A549 (cell line): Measurements from ENCODE around the gene GNA12.

Experiments used
- CHD4 ChIP-seq: fragments of 200-600 bp; sonication (generic); IDR thresholded peaks from 2 replicates; pipeline ENCODE4 v1.6.1; 2016; ENCODE audit warnings: antibody characterized with exemption, mild to moderate bottlenecking, borderline replicate concordance
- ESRRA ChIP-seq: fragments of 150-350 bp; IDR thresholded peaks from 2 replicates; pipeline ENCODE4 v1.6.1; 2014; ENCODE audit warnings: mild to moderate bottlenecking, low read length, borderline replicate concordance
- MAFK ChIP-seq: fragments of 450-650 bp; IDR thresholded peaks from 2 replicates; pipeline ENCODE4 v1.6.1; 2014; ENCODE audit not compliant: partially characterized antibody
- NPAS2 ChIP-seq: fragments of 250-450 bp; sonication (Bioruptor Pico); IDR thresholded peaks from 2 replicates; pipeline ENCODE4 v1.8.0; 2022; ENCODE audit warnings: mild to moderate bottlenecking, moderate library complexity, borderline replicate concordance
- NR3C1 ChIP-seq: fragments of >200 bp; sonication (Bioruptor Twin); formaldehyde crosslinking; IDR thresholded peaks from 3 replicates; pipeline ENCODE4 v1.6.1; 2017
- POLR2A ChIP-seq: IDR thresholded peaks from 2 replicates; pipeline ENCODE4 v1.6.1; 2012; ENCODE audit warnings: mild to moderate bottlenecking, low read length
- SMC3 ChIP-seq: fragments of >200 bp; sonication (Bioruptor Twin); formaldehyde crosslinking; IDR thresholded peaks from 3 replicates; pipeline ENCODE4 v1.6.1; 2018; ENCODE audit warnings: inconsistent platforms
- TF ChIP-seq, protein P1 (sequence below): fragments of >200 bp; sonication (Bioruptor Twin); formaldehyde crosslinking; IDR thresholded peaks from 3 replicates; pipeline ENCODE4 v1.5.1; 2016

DNA sequence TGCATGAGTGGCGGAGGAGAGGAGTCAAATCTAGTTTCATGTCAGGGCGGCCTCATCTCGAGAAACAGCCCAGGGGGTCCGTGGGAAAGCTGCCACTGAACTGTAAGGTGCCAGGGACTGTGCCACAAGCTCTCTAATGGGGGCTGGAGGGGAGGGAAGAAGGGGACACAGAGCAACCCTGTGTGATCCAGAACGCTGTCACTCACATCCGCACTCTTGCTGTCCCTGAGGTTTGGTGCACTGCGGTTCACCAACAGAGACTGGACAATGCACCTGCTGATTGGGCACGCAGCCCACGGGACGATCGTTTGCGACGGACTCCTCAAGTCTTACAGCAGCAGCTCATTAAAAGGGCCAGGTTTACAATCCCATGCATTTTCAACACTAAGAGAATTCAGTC is 108.4 kb downstream of the GNA12 start:
- TF ChIP-seq ESRRA (no peak), POLR2A (no peak), NR3C1 (no peak), CHD4 (no peak), NPAS2 (CRISPR knock-in tag) (no peak), SMC3 (no peak), MAFK (no peak)
- TF ChIP-seq, protein P1, sequence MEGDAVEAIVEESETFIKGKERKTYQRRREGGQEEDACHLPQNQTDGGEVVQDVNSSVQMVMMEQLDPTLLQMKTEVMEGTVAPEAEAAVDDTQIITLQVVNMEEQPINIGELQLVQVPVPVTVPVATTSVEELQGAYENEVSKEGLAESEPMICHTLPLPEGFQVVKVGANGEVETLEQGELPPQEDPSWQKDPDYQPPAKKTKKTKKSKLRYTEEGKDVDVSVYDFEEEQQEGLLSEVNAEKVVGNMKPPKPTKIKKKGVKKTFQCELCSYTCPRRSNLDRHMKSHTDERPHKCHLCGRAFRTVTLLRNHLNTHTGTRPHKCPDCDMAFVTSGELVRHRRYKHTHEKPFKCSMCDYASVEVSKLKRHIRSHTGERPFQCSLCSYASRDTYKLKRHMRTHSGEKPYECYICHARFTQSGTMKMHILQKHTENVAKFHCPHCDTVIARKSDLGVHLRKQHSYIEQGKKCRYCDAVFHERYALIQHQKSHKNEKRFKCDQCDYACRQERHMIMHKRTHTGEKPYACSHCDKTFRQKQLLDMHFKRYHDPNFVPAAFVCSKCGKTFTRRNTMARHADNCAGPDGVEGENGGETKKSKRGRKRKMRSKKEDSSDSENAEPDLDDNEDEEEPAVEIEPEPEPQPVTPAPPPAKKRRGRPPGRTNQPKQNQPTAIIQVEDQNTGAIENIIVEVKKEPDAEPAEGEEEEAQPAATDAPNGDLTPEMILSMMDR: no peak
